ENCODE data around the gene PRICKLE4. TPM values are rescaled to one million over a fixed set of nuclear protein-coding genes. Genes with fewer than 3 reads are reported as not detected.
A peak's percentile ranks its signal among the peaks of the same experiment; 100 is the strongest.

PRICKLE4 gene
- total RNA-seq, 1 experiment from 2014 or later, result 0.41 TPM

- Histone ChIP-seq H3K27ac (ENCODE audit: low read length) (no peak overlapping the region), H4K20me1 (ENCODE audit: insufficient read depth, low read depth, low read length) (peaks cover under 1% of the 10 kb centered on the region; the same call in 1 of the 2 replicates), H3K4me2 (ENCODE audit: low read depth, low read length, poor library complexity, severe bottlenecking) (no peak overlapping the region), H3K4me3 (ENCODE audit: low read length) (no peak overlapping the region), H3K4me1 (ENCODE audit: low read length) (peaks cover 24% of the 10 kb centered on the region), H2AFZ (ENCODE audit: low read length) (no peak overlapping the region), H3K9me2 (replicated peaks; ENCODE audit: insufficient read depth, low read length) (no peaks in the 10 kb centered on the region), H3K36me3 (ENCODE audit: insufficient read depth, low read length) (peaks cover 22% of the 10 kb centered on the region; the same call in 1 of the 2 replicates), H3K9ac (ENCODE audit: low read length) (no peak overlapping the region), H3K9me3 (ENCODE audit: low read length) (no peaks in the 10 kb centered on the region), H3K27me3 (ENCODE audit: low read length) (no peaks in the 10 kb centered on the region), H3K79me2 (ENCODE audit: low read length) (peaks cover 23% of the 10 kb centered on the region)
- no peak for DNase-seq
Measured at GRCh38 chr6:41790045-41790444, 9.5 kb downstream of the PRICKLE4 start.

GRCh38 chr6:41791305-41791704, 10.7 kb downstream of the PRICKLE4 start:
- no peak overlapping the region for H3K4me3 ChIP-seq (ENCODE audit: low read length)
- no peaks in the 10 kb centered on the region for H4K20me1 ChIP-seq (ENCODE audit: insufficient read depth, low read depth, low read length)
- H3K9me2 ChIP-seq (replicated peaks; ENCODE audit: insufficient read depth, low read length), result no peaks in the 10 kb centered on the region
- H3K4me2 ChIP-seq (ENCODE audit: low read depth, low read length, poor library complexity, severe bottlenecking), result no peak overlapping the region
- peaks cover 23% of the 10 kb centered on the region for H3K79me2 ChIP-seq (ENCODE audit: low read length)
- no peak overlapping the region for H3K27ac ChIP-seq (ENCODE audit: low read length)
- H3K9ac ChIP-seq (ENCODE audit: low read length), result no peak overlapping the region
- peaks cover 22% of the 10 kb centered on the region; the same call in 1 of the 2 replicates for H3K36me3 ChIP-seq (ENCODE audit: insufficient read depth, low read length)
- no peak overlapping the region for H2AFZ ChIP-seq (ENCODE audit: low read length)
- DNase-seq, result no peak
- peaks cover 12% of the 10 kb centered on the region for H3K4me1 ChIP-seq (ENCODE audit: low read length)
- no peaks in the 10 kb centered on the region for H3K27me3 ChIP-seq (ENCODE audit: low read length)
- no peaks in the 10 kb centered on the region for H3K9me3 ChIP-seq (ENCODE audit: low read length)

- H3K9me2 ChIP-seq (replicated peaks; ENCODE audit: insufficient read depth, low read length), result no peaks in the 10 kb centered on the region
- peaks cover 23% of the 10 kb centered on the region for H3K79me2 ChIP-seq (ENCODE audit: low read length)
- no peak overlapping the region for H3K9ac ChIP-seq (ENCODE audit: low read length)
- H3K27me3 ChIP-seq (ENCODE audit: low read length), result no peaks in the 10 kb centered on the region
- no peak overlapping the region for H2AFZ ChIP-seq (ENCODE audit: low read length)
- no peaks in the 10 kb centered on the region for H3K9me3 ChIP-seq (ENCODE audit: low read length)
- H3K36me3 ChIP-seq (ENCODE audit: insufficient read depth, low read length), result peaks cover 22% of the 10 kb centered on the region; the same call in 1 of the 2 replicates
- H3K4me1 ChIP-seq (ENCODE audit: low read length), result peaks cover 12% of the 10 kb centered on the region
- H3K27ac ChIP-seq (ENCODE audit: low read length), result no peak overlapping the region
- no peak overlapping the region for H3K4me3 ChIP-seq (ENCODE audit: low read length)
- H3K4me2 ChIP-seq (ENCODE audit: low read depth, low read length, poor library complexity, severe bottlenecking), result no peak overlapping the region
- no peaks in the 10 kb centered on the region for H4K20me1 ChIP-seq (ENCODE audit: insufficient read depth, low read depth, low read length)
- no peak for DNase-seq
Measured at GRCh38 chr6:41791984-41792383, 11.4 kb downstream of the PRICKLE4 start.

- Histone ChIP-seq H3K9me3 (ENCODE audit: low read length) (no peaks in the 10 kb centered on the region), H3K9ac (ENCODE audit: low read length) (no peak overlapping the region), H3K79me2 (ENCODE audit: low read length) (peaks cover 12% of the 10 kb centered on the region), H3K27ac (ENCODE audit: low read length) (no peak overlapping the region), H4K20me1 (ENCODE audit: insufficient read depth, low read depth, low read length) (no peaks in the 10 kb centered on the region), H3K4me1 (ENCODE audit: low read length) (no peaks in the 10 kb centered on the region), H3K27me3 (ENCODE audit: low read length) (no peaks in the 10 kb centered on the region), H3K4me3 (ENCODE audit: low read length) (no peak overlapping the region), H3K4me2 (ENCODE audit: low read depth, low read length, poor library complexity, severe bottlenecking) (no peak overlapping the region), H3K36me3 (ENCODE audit: insufficient read depth, low read length) (no peaks in the 10 kb centered on the region; the same call in 1 of the 2 replicates), H3K9me2 (replicated peaks; ENCODE audit: insufficient read depth, low read length) (no peaks in the 10 kb centered on the region), H2AFZ (ENCODE audit: low read length) (no peak overlapping the region)
- no peak for DNase-seq
Measured at GRCh38 chr6:41796474-41796873, 15.9 kb downstream of the PRICKLE4 start.

GRCh38 chr6:41798901-41799558, 18.4 kb downstream of the PRICKLE4 start:
- no peaks in the 10 kb centered on the region for H3K27me3 ChIP-seq (ENCODE audit: low read length)
- H3K79me2 ChIP-seq (ENCODE audit: low read length), result peaks cover 17% of the 10 kb centered on the region
- no peaks in the 10 kb centered on the region for H3K36me3 ChIP-seq (ENCODE audit: insufficient read depth, low read length)
- H2AFZ ChIP-seq (ENCODE audit: low read length), result no peak overlapping the region
- H3K4me3 ChIP-seq (ENCODE audit: low read length), result no peak overlapping the region
- H4K20me1 ChIP-seq (ENCODE audit: insufficient read depth, low read depth, low read length), result no peaks in the 10 kb centered on the region
- H3K9me3 ChIP-seq (ENCODE audit: low read length), result no peaks in the 10 kb centered on the region
- no peak overlapping the region for H3K27ac ChIP-seq (ENCODE audit: low read length)
- DNase-seq, result no peak
- no peak overlapping the region for H3K9ac ChIP-seq (ENCODE audit: low read length)
- no peaks in the 10 kb centered on the region for H3K9me2 ChIP-seq (replicated peaks; ENCODE audit: insufficient read depth, low read length)
- no peak overlapping the region for H3K4me2 ChIP-seq (ENCODE audit: low read depth, low read length, poor library complexity, severe bottlenecking)
- no peaks in the 10 kb centered on the region for H3K4me1 ChIP-seq (ENCODE audit: low read length)

GRCh38 chr6:41799559-41799911, 19.0 kb downstream of the PRICKLE4 start:
- Histone ChIP-seq H2AFZ (ENCODE audit: low read length) (no peak overlapping the region), H3K79me2 (ENCODE audit: low read length) (peaks cover 17% of the 10 kb centered on the region), H3K4me3 (ENCODE audit: low read length) (no peak overlapping the region), H3K27ac (ENCODE audit: low read length) (no peak overlapping the region), H3K4me2 (ENCODE audit: low read depth, low read length, poor library complexity, severe bottlenecking) (no peak overlapping the region), H3K9ac (ENCODE audit: low read length) (no peak overlapping the region), H4K20me1 (ENCODE audit: insufficient read depth, low read depth, low read length) (no peaks in the 10 kb centered on the region), H3K27me3 (ENCODE audit: low read length) (no peaks in the 10 kb centered on the region), H3K36me3 (ENCODE audit: insufficient read depth, low read length) (no peaks in the 10 kb centered on the region), H3K9me2 (replicated peaks; ENCODE audit: insufficient read depth, low read length) (no peaks in the 10 kb centered on the region), H3K4me1 (ENCODE audit: low read length) (no peaks in the 10 kb centered on the region), H3K9me3 (ENCODE audit: low read length) (no peaks in the 10 kb centered on the region)
- no peak for DNase-seq

- DNase-seq, result peak; percentile 74
- no peak overlapping the region for H2AFZ ChIP-seq (ENCODE audit: low read length)
- no peak overlapping the region for H3K4me2 ChIP-seq (ENCODE audit: low read depth, low read length, poor library complexity, severe bottlenecking)
Measured at GRCh38 chr6:41801380-41801779, 20.8 kb downstream of the PRICKLE4 start.

GRCh38 chr6:41805830-41806774, 25.5 kb downstream of the PRICKLE4 start:
- H3K9me2 ChIP-seq (replicated peaks; ENCODE audit: insufficient read depth, low read length), result no peaks in the 10 kb centered on the region
- H3K27ac ChIP-seq (ENCODE audit: low read length), result no peak overlapping the region
- no peak overlapping the region for H2AFZ ChIP-seq (ENCODE audit: low read length)
- H3K4me2 ChIP-seq (ENCODE audit: low read depth, low read length, poor library complexity, severe bottlenecking), result no peak overlapping the region
- no peaks in the 10 kb centered on the region for H3K27me3 ChIP-seq (ENCODE audit: low read length)
- no peak overlapping the region for H3K9ac ChIP-seq (ENCODE audit: low read length)
- peaks cover 4% of the 10 kb centered on the region; the same call in 1 of the 2 replicates for H3K4me1 ChIP-seq (ENCODE audit: low read length)
- H3K9me3 ChIP-seq (ENCODE audit: low read length), result no peaks in the 10 kb centered on the region
- H3K36me3 ChIP-seq (ENCODE audit: insufficient read depth, low read length), result no peaks in the 10 kb centered on the region
- H3K4me3 ChIP-seq (ENCODE audit: low read length), result no peak overlapping the region
- DNase-seq, result no peak
- H3K79me2 ChIP-seq (ENCODE audit: low read length), result peaks cover 6% of the 10 kb centered on the region
- H4K20me1 ChIP-seq (ENCODE audit: insufficient read depth, low read depth, low read length), result no peaks in the 10 kb centered on the region

More at GRCh38 chr6:41801380-41801779, 20.8 kb downstream of the PRICKLE4 start:
- no peaks in the 10 kb centered on the region for H3K27me3 ChIP-seq (ENCODE audit: low read length)
- no peaks in the 10 kb centered on the region for H4K20me1 ChIP-seq (ENCODE audit: insufficient read depth, low read depth, low read length)
- H3K4me1 ChIP-seq (ENCODE audit: low read length), result no peaks in the 10 kb centered on the region
- H3K9me2 ChIP-seq (replicated peaks; ENCODE audit: insufficient read depth, low read length), result no peaks in the 10 kb centered on the region
- no peaks in the 10 kb centered on the region for H3K36me3 ChIP-seq (ENCODE audit: insufficient read depth, low read length)
- H3K9me3 ChIP-seq (ENCODE audit: low read length), result no peaks in the 10 kb centered on the region
- H3K4me3 ChIP-seq (ENCODE audit: low read length), result no peak overlapping the region
- peaks cover 17% of the 10 kb centered on the region for H3K79me2 ChIP-seq (ENCODE audit: low read length)
- no peak overlapping the region for H3K9ac ChIP-seq (ENCODE audit: low read length)
- H3K27ac ChIP-seq (ENCODE audit: low read length), result no peak overlapping the region

Measured in Karpas-422 (cell line).